Breast epithelium (tissue), 3 donors: ENCODE data around the gene PHOX2B.

Experiments used
- POLR2A ChIP-seq: fragments of 450-650 bp; IDR thresholded peaks from one replicate; pipeline ENCODE4 v1.6.1; 2016; ENCODE audit warnings: antibody characterized with exemption, mild to moderate bottlenecking, moderate library complexity
- POLR2AphosphoS5 ChIP-seq, 3 donors: sonication (generic); formaldehyde crosslinking; IDR thresholded peaks; one replicate each; pipeline ENCODE4 v1.6.1; 2017; ENCODE audit warnings: antibody characterized with exemption in 3 of 3
- TF ChIP-seq, protein P1 (sequence below), 3 donors: fragments of 450-650 bp; IDR thresholded peaks; one replicate each; pipeline ENCODE4 v1.5.1; 2016 to 2017; ENCODE audit warnings: antibody characterized with exemption in 3 of 3, mild to moderate bottlenecking in 3 of 3, moderate library complexity in 3 of 3

DNA sequence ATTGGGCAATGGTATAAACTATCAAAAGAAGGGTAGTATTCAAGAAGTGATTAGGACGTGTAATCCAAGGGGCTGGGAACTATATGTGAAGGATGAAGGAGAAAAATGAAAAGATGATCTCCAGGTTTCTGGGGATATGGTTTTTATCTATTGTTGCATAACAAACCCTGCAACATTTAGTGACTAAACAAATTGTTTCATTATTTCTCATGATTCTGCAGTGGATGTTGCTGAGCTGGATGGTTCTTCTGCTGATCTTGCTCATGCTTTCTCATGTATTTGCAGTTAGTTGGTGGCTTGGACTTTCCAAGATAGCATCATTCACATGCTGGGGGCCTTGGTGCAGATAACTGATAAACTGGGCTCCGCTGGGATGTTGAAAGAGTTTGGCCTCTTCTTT lies 29.1 kb downstream of the PHOX2B start:
- TF ChIP-seq, protein P1, sequence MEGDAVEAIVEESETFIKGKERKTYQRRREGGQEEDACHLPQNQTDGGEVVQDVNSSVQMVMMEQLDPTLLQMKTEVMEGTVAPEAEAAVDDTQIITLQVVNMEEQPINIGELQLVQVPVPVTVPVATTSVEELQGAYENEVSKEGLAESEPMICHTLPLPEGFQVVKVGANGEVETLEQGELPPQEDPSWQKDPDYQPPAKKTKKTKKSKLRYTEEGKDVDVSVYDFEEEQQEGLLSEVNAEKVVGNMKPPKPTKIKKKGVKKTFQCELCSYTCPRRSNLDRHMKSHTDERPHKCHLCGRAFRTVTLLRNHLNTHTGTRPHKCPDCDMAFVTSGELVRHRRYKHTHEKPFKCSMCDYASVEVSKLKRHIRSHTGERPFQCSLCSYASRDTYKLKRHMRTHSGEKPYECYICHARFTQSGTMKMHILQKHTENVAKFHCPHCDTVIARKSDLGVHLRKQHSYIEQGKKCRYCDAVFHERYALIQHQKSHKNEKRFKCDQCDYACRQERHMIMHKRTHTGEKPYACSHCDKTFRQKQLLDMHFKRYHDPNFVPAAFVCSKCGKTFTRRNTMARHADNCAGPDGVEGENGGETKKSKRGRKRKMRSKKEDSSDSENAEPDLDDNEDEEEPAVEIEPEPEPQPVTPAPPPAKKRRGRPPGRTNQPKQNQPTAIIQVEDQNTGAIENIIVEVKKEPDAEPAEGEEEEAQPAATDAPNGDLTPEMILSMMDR (IDR thresholded peaks at IDR 0.05): no peak
- TF ChIP-seq POLR2A (no peak), POLR2AphosphoS5 (IDR thresholded peaks at IDR 0.05) (no peak)
